Measurements from ENCODE around the gene PRTFDC1.

GRCh38 chr10:24862589-24862988 lies 89.8 kb downstream of the PRTFDC1 start:
- no peak for TF ChIP-seq CTCF (IDR thresholded peaks at IDR 0.05; ENCODE audit: insufficient read depth, low read length, poor library complexity, severe bottlenecking)
- no peak for TF ChIP-seq EZH2phosphoT487 (conservative IDR thresholded peaks at IDR 0.05; ENCODE audit: low read length)
